Measurements from ENCODE around the gene COX7B2. TPM values are rescaled to one million over a fixed set of nuclear protein-coding genes. Genes with fewer than 3 reads are reported as not detected.

The COX7B2 gene
- total and polyA plus RNA-seq, 2 donors: not detected

- H3K27ac ChIP-seq (ENCODE audit: low read depth): no peak overlapping the region
- DNase-seq (ENCODE audit: extremely low spot score): no peak
- no peaks in the 10 kb centered on the region for H3K4me1 ChIP-seq (ENCODE audit: insufficient read depth)
- no peak overlapping the region for H3K4me3 ChIP-seq (ENCODE audit: low read depth, low read length)
- no peaks in the 10 kb centered on the region for H3K36me3 ChIP-seq (ENCODE audit: insufficient read depth)
Observed at GRCh38 chr4:46856333-46856732, 52.7 kb downstream of the COX7B2 start.

- no peak overlapping the region for H3K27ac ChIP-seq (ENCODE audit: low read depth)
- 70% methylated on average over 4 of the region's 4 CpGs for WGBS
- H3K4me1 ChIP-seq (ENCODE audit: insufficient read depth): no peaks in the 10 kb centered on the region
- H3K36me3 ChIP-seq (ENCODE audit: insufficient read depth): no peaks in the 10 kb centered on the region
- no peak for DNase-seq (ENCODE audit: extremely low spot score)
- no peak overlapping the region for H3K4me3 ChIP-seq (ENCODE audit: low read depth, low read length)
Observed at GRCh38 chr4:46852800-46853199, 56.2 kb downstream of the COX7B2 start.

- Histone ChIP-seq H3K4me1 (ENCODE audit: insufficient read depth) (no peaks in the 10 kb centered on the region), H3K27ac (ENCODE audit: low read depth) (no peak overlapping the region), H3K4me3 (ENCODE audit: low read depth, low read length) (no peak overlapping the region), H3K36me3 (ENCODE audit: insufficient read depth) (no peaks in the 10 kb centered on the region)
- DNase-seq (ENCODE audit: extremely low spot score): no peak
- 91% methylated on average over 1 of the region's 1 CpG for WGBS
Observed at GRCh38 chr4:46850026-46850425, 59.0 kb downstream of the COX7B2 start.

GRCh38 chr4:46844325-46844917 is 64.6 kb downstream of the COX7B2 start:
- peak; percentile 11 for DNase-seq (ENCODE audit: extremely low spot score)
- Histone ChIP-seq H3K36me3 (ENCODE audit: insufficient read depth) (no peaks in the 10 kb centered on the region), H3K27ac (ENCODE audit: low read depth) (no peak overlapping the region), H3K4me1 (ENCODE audit: insufficient read depth) (no peaks in the 10 kb centered on the region), H3K4me3 (ENCODE audit: low read depth, low read length) (no peak overlapping the region)
- WGBS: 9% methylated on average over 8 of the region's 8 CpGs

- no peak for DNase-seq (ENCODE audit: extremely low spot score)
- no peaks in the 10 kb centered on the region for H3K36me3 ChIP-seq (ENCODE audit: insufficient read depth)
- 36% methylated on average over 1 of the region's 1 CpG for WGBS
- no peak overlapping the region for H3K27ac ChIP-seq (ENCODE audit: low read depth)
- no peak overlapping the region for H3K4me3 ChIP-seq (ENCODE audit: low read depth, low read length)
- no peaks in the 10 kb centered on the region for H3K4me1 ChIP-seq (ENCODE audit: insufficient read depth)
Observed at GRCh38 chr4:46839128-46839527, 69.9 kb downstream of the COX7B2 start.

GRCh38 chr4:46837639-46838038 is 71.4 kb downstream of the COX7B2 start:
- H3K4me1 ChIP-seq (ENCODE audit: insufficient read depth): no peaks in the 10 kb centered on the region
- H3K4me3 ChIP-seq (ENCODE audit: low read depth, low read length): no peak overlapping the region
- no peaks in the 10 kb centered on the region for H3K36me3 ChIP-seq (ENCODE audit: insufficient read depth)
- DNase-seq (ENCODE audit: extremely low spot score): no peak
- no peak overlapping the region for H3K27ac ChIP-seq (ENCODE audit: low read depth)
- 79% methylated on average over 2 of the region's 2 CpGs for WGBS

- Histone ChIP-seq H3K4me3 (ENCODE audit: low read depth, low read length) (no peak overlapping the region), H3K36me3 (ENCODE audit: insufficient read depth) (no peaks in the 10 kb centered on the region), H3K4me1 (ENCODE audit: insufficient read depth) (no peaks in the 10 kb centered on the region), H3K27ac (ENCODE audit: low read depth) (no peak overlapping the region)
- WGBS: 93% methylated on average over 4 of the region's 4 CpGs
- DNase-seq (ENCODE audit: extremely low spot score): no peak
Observed at GRCh38 chr4:46836584-46836983, 72.5 kb downstream of the COX7B2 start.

- Histone ChIP-seq H3K4me1 (ENCODE audit: insufficient read depth) (no peaks in the 10 kb centered on the region), H3K27ac (ENCODE audit: low read depth) (no peak overlapping the region), H3K4me3 (ENCODE audit: low read depth, low read length) (no peak overlapping the region), H3K36me3 (ENCODE audit: insufficient read depth) (no peaks in the 10 kb centered on the region)
- DNase-seq (ENCODE audit: extremely low spot score): no peak
- WGBS: 93% methylated on average over 24 of the region's 24 CpGs
Observed at GRCh38 chr4:46830971-46831454, 78.0 kb downstream of the COX7B2 start.

GRCh38 chr4:46820154-46820553 is 88.9 kb downstream of the COX7B2 start:
- H3K27ac ChIP-seq (ENCODE audit: low read depth): no peak overlapping the region

GRCh38 chr4:46819095-46819494 is 90.0 kb downstream of the COX7B2 start:
- DNase-seq (ENCODE audit: extremely low spot score): no peak
- Histone ChIP-seq H3K4me1 (ENCODE audit: insufficient read depth) (no peaks in the 10 kb centered on the region), H3K27ac (ENCODE audit: low read depth) (no peak overlapping the region), H3K4me3 (ENCODE audit: low read depth, low read length) (no peak overlapping the region), H3K36me3 (ENCODE audit: insufficient read depth) (no peaks in the 10 kb centered on the region)
- whole genome bisulfite sequencing: 94% methylated on average over 3 of the region's 3 CpGs

More at GRCh38 chr4:46820154-46820553, 88.9 kb downstream of the COX7B2 start:
- Histone ChIP-seq H3K36me3 (ENCODE audit: insufficient read depth) (no peaks in the 10 kb centered on the region), H3K4me1 (ENCODE audit: insufficient read depth) (no peaks in the 10 kb centered on the region), H3K4me3 (ENCODE audit: low read depth, low read length) (no peak overlapping the region)
- no peak for DNase-seq (ENCODE audit: extremely low spot score)
- WGBS: 90% methylated on average over 6 of the region's 6 CpGs

GRCh38 chr4:46818604-46819003 is 90.4 kb downstream of the COX7B2 start:
- Histone ChIP-seq H3K4me1 (ENCODE audit: insufficient read depth) (no peaks in the 10 kb centered on the region), H3K36me3 (ENCODE audit: insufficient read depth) (no peaks in the 10 kb centered on the region), H3K27ac (ENCODE audit: low read depth) (no peak overlapping the region), H3K4me3 (ENCODE audit: low read depth, low read length) (no peak overlapping the region)
- WGBS: 82% methylated on average over 4 of the region's 4 CpGs
- DNase-seq (ENCODE audit: extremely low spot score): no peak

- H3K27ac ChIP-seq (ENCODE audit: low read depth): no peak overlapping the region
- 85% methylated on average over 1 of the region's 1 CpG for WGBS
- no peaks in the 10 kb centered on the region for H3K4me1 ChIP-seq (ENCODE audit: insufficient read depth)
- no peak overlapping the region for H3K4me3 ChIP-seq (ENCODE audit: low read depth, low read length)
- DNase-seq (ENCODE audit: extremely low spot score): no peak
- H3K36me3 ChIP-seq (ENCODE audit: insufficient read depth): no peaks in the 10 kb centered on the region
Observed at GRCh38 chr4:46817806-46818205, 91.2 kb downstream of the COX7B2 start.

- Histone ChIP-seq H3K4me1 (ENCODE audit: insufficient read depth) (no peaks in the 10 kb centered on the region), H3K4me3 (ENCODE audit: low read depth, low read length) (no peak overlapping the region), H3K36me3 (ENCODE audit: insufficient read depth) (no peaks in the 10 kb centered on the region), H3K27ac (ENCODE audit: low read depth) (no peak overlapping the region)
- DNase-seq (ENCODE audit: extremely low spot score): no peak
- 93% methylated on average over 24 of the region's 24 CpGs for WGBS
Observed at GRCh38 chr4:46804781-46805413, 104.1 kb downstream of the COX7B2 start.

- no peak for DNase-seq (ENCODE audit: extremely low spot score)
- Histone ChIP-seq H3K36me3 (ENCODE audit: insufficient read depth) (no peaks in the 10 kb centered on the region), H3K4me3 (ENCODE audit: low read depth, low read length) (no peak overlapping the region), H3K4me1 (ENCODE audit: insufficient read depth) (no peaks in the 10 kb centered on the region), H3K27ac (ENCODE audit: low read depth) (no peak overlapping the region)
- WGBS: 35% methylated on average over 6 of the region's 6 CpGs
Observed at GRCh38 chr4:46793036-46793435, 116.0 kb downstream of the COX7B2 start.
